Non-pigmented ciliary epithelial cell (primary cell): Measurements from ENCODE around the gene GPR15.
"Not testable (repeated sequence)": the region's sequence is repeated elsewhere in the genome, so short reads cannot be mapped to it uniquely, and the experiment has no call there.

Experiments
- DNase-seq: peaks from one replicate; pipeline ENCODE4 v3.0.0-alpha.2; 2010; ENCODE audit warnings: low read depth

Gene GPR15

GRCh38 chr3:98558100-98558827 lies 26.5 kb downstream of the GPR15 start:
- no peak for DNase-seq

GRCh38 chr3:98559769-98560168 lies 28.0 kb downstream of the GPR15 start:
- not testable (repeated sequence) for DNase-seq

GRCh38 chr3:98560911-98561310 lies 29.1 kb downstream of the GPR15 start:
- no peak for DNase-seq

- no peak for DNase-seq
Observed at GRCh38 chr3:98561727-98562521, 30.1 kb downstream of the GPR15 start.

- DNase-seq = peak; percentile 42
Observed at GRCh38 chr3:98563661-98564281, 32.0 kb downstream of the GPR15 start.

GRCh38 chr3:98564282-98565005 lies 32.7 kb downstream of the GPR15 start:
- DNase-seq = no peak

- DNase-seq = no peak
Observed at GRCh38 chr3:98565237-98565643, 33.5 kb downstream of the GPR15 start.

GRCh38 chr3:98565843-98566242 lies 34.1 kb downstream of the GPR15 start:
- no peak for DNase-seq

GRCh38 chr3:98567666-98568270 lies 36.0 kb downstream of the GPR15 start:
- DNase-seq = no peak

- no peak for DNase-seq
Observed at GRCh38 chr3:98568402-98568801, 36.6 kb downstream of the GPR15 start.

- no peak for DNase-seq
Observed at GRCh38 chr3:98573181-98573728, 41.5 kb downstream of the GPR15 start.

- no peak for DNase-seq
Observed at GRCh38 chr3:98574132-98574531, 42.4 kb downstream of the GPR15 start.

GRCh38 chr3:98577178-98577895 lies 45.6 kb downstream of the GPR15 start:
- DNase-seq = peak; percentile 19

GRCh38 chr3:98580401-98581386 lies 48.9 kb downstream of the GPR15 start:
- no peak for DNase-seq

- DNase-seq = no peak
Observed at GRCh38 chr3:98581474-98581873, 49.7 kb downstream of the GPR15 start.

GRCh38 chr3:98582042-98582441 lies 50.3 kb downstream of the GPR15 start:
- no peak for DNase-seq

GRCh38 chr3:98583766-98584165 lies 52.0 kb downstream of the GPR15 start:
- no peak for DNase-seq
